GM06990 (cell line): ENCODE results near the gene TMCO4.
"Not testable (repeated sequence)": the region's sequence is repeated elsewhere in the genome, so short reads cannot be mapped to it uniquely, and the experiment has no call there.

Experiments
- DNase-seq: peaks from one replicate; pipeline ENCODE4 v3.0.0-alpha.2; 2011; ENCODE audit not compliant: insufficient read length; ENCODE audit errors: extremely low read depth
- H3K27me3 ChIP-seq: replicated peaks from 2 replicates; pipeline ENCODE4 v1.6.0; 2011; ENCODE audit warnings: low read length; ENCODE audit not compliant: control insufficient read depth, insufficient read depth
- H3K36me3 ChIP-seq: 2 replicates; pipeline ENCODE4 v1.5.1; 2011; ENCODE audit warnings: low read length; ENCODE audit not compliant: control insufficient read depth, insufficient read depth
- H3K4me3 ChIP-seq: replicated peaks from 2 replicates; pipeline ENCODE4 v1.5.1; 2011; ENCODE audit warnings: low read depth, mild to moderate bottlenecking, control low read depth, low read length
- CTCF ChIP-seq: IDR thresholded peaks from 2 replicates; pipeline ENCODE4 v1.5.1; 2011; ENCODE audit warnings: low read length, control low read depth, mild to moderate bottlenecking, inconsistent platforms; ENCODE audit not compliant: insufficient read depth, poor library complexity, severe bottlenecking

TMCO4 gene

GRCh38 chr1:19637606-19638005 is 162.1 kb downstream of the TMCO4 start:
- H3K27me3 ChIP-seq = peaks cover 3% of the 10 kb centered on the region
- no peak for TF ChIP-seq CTCF
- H3K36me3 ChIP-seq = no peaks in the 10 kb centered on the region
- DNase-seq = no peak
- H3K4me3 ChIP-seq = no peak overlapping the region

GRCh38 chr1:19636749-19637148 is 163.0 kb downstream of the TMCO4 start:
- not testable (repeated sequence) for H3K4me3 ChIP-seq, H3K36me3 ChIP-seq, DNase-seq, H3K27me3 ChIP-seq

- no peak for TF ChIP-seq CTCF
- H3K36me3 ChIP-seq = no peaks in the 10 kb centered on the region
- no peak for DNase-seq
These were observed 163.7 kb downstream of the TMCO4 start for GRCh38 chr1:19636065-19636464.

GRCh38 chr1:19635646-19636045 is 164.1 kb downstream of the TMCO4 start:
- TF ChIP-seq CTCF = no peak
- no peak for DNase-seq
- Histone ChIP-seq H3K27me3 (no peaks in the 10 kb centered on the region), H3K4me3 (no peak overlapping the region), H3K36me3 (no peaks in the 10 kb centered on the region)

More at GRCh38 chr1:19636065-19636464, 163.7 kb downstream of the TMCO4 start:
- H3K27me3 ChIP-seq = peaks cover under 1% of the 10 kb centered on the region
- H3K4me3 ChIP-seq = no peak overlapping the region

- not testable (repeated sequence) for H3K4me3 ChIP-seq, H3K36me3 ChIP-seq, DNase-seq, H3K27me3 ChIP-seq
These were observed 164.7 kb downstream of the TMCO4 start for GRCh38 chr1:19635064-19635463.

GRCh38 chr1:19633106-19633505 is 166.6 kb downstream of the TMCO4 start:
- no peaks in the 10 kb centered on the region for H3K27me3 ChIP-seq
- TF ChIP-seq CTCF = no peak
- peaks cover 4% of the 10 kb centered on the region for H3K36me3 ChIP-seq
- H3K4me3 ChIP-seq = no peak overlapping the region
- no peak for DNase-seq
